GM12878 (cell line): ENCODE measurements around the gene RRAGA. TPM values are rescaled to one million over a fixed set of nuclear protein-coding genes. Genes with fewer than 3 reads are reported as not detected.

Experiments
- ATAC-seq: fragments of 200-7000 bp; cut with Tn5 transposase; 3 replicates; pipeline ENCODE4 v1.9.1; 2020; ENCODE audit warnings: mild to moderate bottlenecking, moderate library complexity
- BruUV-seq: library from RNA; stranded (reverse); fragments of 400-500 nt; replicated peaks from 2 replicates; lab custom pipeline; 2021; lab: Mats Ljungman, UMichigan
- CTCF ChIA-PET: fragments of 300-600 bp; sonication (Branson Sonifier 250); formaldehyde crosslinking; extraction: SDS; loops from one replicate; lab custom pipeline; 2021; ENCODE audit warnings: inconsistent platforms; lab: Yijun Ruan, JAX
- POLR2A ChIA-PET: fragments of 350-600 bp; formaldehyde crosslinking; extraction: SDS; loops from one replicate; lab custom pipeline; 2021; ENCODE audit warnings: inconsistent platforms; lab: Charles Lee
- RAD21 ChIA-PET: fragments of 300-600 bp; sonication (Branson Sonifier 250); formaldehyde crosslinking; loops from one replicate; lab custom pipeline; 2023; ENCODE audit warnings: antibody characterized with exemption; ENCODE audit not compliant: unreplicated experiment; lab: Charles Lee
- SMC1A ChIA-PET: fragments of 300-600 bp; sonication (Branson Sonifier 250); formaldehyde crosslinking; loops from one replicate; lab custom pipeline; 2023; ENCODE audit not compliant: unreplicated experiment, uncharacterized antibody; lab: Charles Lee
- DNase-seq: peaks from one replicate; pipeline ENCODE4 v3.0.0-alpha.2; 2011; ENCODE audit warnings: low read depth, low spot score
- FAIRE-seq: peaks from 3 replicates; lab custom pipeline; 2011; peaks lifted over from hg19 to GRCh38; lab: Jason Lieb, UNC
- H2AFZ ChIP-seq: 2 replicates; pipeline ENCODE4 v1.6.0; 2011; ENCODE audit warnings: low read depth, low read length, control low read depth; ENCODE audit not compliant: control insufficient read depth
- H3K27ac ChIP-seq: 2 replicates; pipeline ENCODE4 v1.5.1; 2011; ENCODE audit warnings: control low read depth; ENCODE audit not compliant: control insufficient read depth, insufficient read depth
- H3K27me3 ChIP-seq, 2 experiments: replicated peaks in 1 of 2; 2 replicates each; pipeline versions ENCODE4 v1.6.0 to v1.6.1; 2011; ENCODE audit warnings: low read length in 1 of 2; ENCODE audit not compliant: control insufficient read depth in 2 of 2, insufficient read depth in 2 of 2
- H3K36me3 ChIP-seq, 2 experiments: 2 replicates each; pipeline ENCODE4 v1.5.1; 2011; ENCODE audit warnings: low read length in 1 of 2; ENCODE audit not compliant: control insufficient read depth in 2 of 2, insufficient read depth in 2 of 2
- H3K4me1 ChIP-seq: 2 replicates; pipeline ENCODE4 v1.6.1; 2011; ENCODE audit warnings: mild to moderate bottlenecking, low read length, moderate library complexity, mixed read lengths; ENCODE audit not compliant: control insufficient read depth, insufficient read depth
- H3K4me2 ChIP-seq: 2 replicates; pipeline ENCODE4 v1.6.0; 2011; ENCODE audit warnings: control low read depth; ENCODE audit not compliant: control insufficient read depth, insufficient read depth
- H3K4me3 ChIP-seq: fragments of 200-600 bp; sonication (generic); 2 replicates; pipeline ENCODE4 v1.5.1; 2016
- H3K79me2 ChIP-seq: 2 replicates; pipeline ENCODE4 v1.6.0; 2011; ENCODE audit warnings: low read length; ENCODE audit not compliant: control insufficient read depth, insufficient read depth
- H3K9ac ChIP-seq: 2 replicates; pipeline ENCODE4 v1.8.0; 2011; ENCODE audit warnings: low read length, control low read depth, mixed read lengths; ENCODE audit not compliant: control insufficient read depth, insufficient read depth
- H3K9me3 ChIP-seq: replicated peaks from 3 replicates; pipeline ENCODE4 v1.5.1; 2011; ENCODE audit warnings: mild to moderate bottlenecking, low read length; ENCODE audit not compliant: control insufficient read depth, insufficient read depth
- H4K20me1 ChIP-seq: 2 replicates; pipeline ENCODE4 v1.6.0; 2011; ENCODE audit not compliant: control insufficient read depth, insufficient read depth
- BRCA1 ChIP-seq: IDR thresholded peaks from 2 replicates; pipeline ENCODE4 v1.6.1; 2011; ENCODE audit warnings: low read depth, low read length, improper control_type of control experiment
- CBX5 ChIP-seq: sonication (generic); IDR thresholded peaks from 2 replicates; pipeline ENCODE4 v1.6.1; 2016; ENCODE audit warnings: low read depth, moderate library complexity, mild to moderate bottlenecking, inconsistent platforms
- EED ChIP-seq: sonication (generic); IDR thresholded peaks from 2 replicates; pipeline ENCODE4 v1.6.1; 2016; ENCODE audit warnings: antibody characterized with exemption, low read depth
- HDAC6 ChIP-seq: fragments of 200-600 bp; sonication (generic); IDR thresholded peaks from one replicate; pipeline ENCODE4 v1.8.0; 2017; ENCODE audit warnings: antibody characterized with exemption; ENCODE audit not compliant: unreplicated experiment
- HDGF ChIP-seq: fragments of 450-650 bp; IDR thresholded peaks from 2 replicates; pipeline ENCODE4 v1.6.1; 2016; ENCODE audit warnings: antibody characterized with exemption
- KAT2A ChIP-seq: conservative IDR thresholded peaks from 2 replicates; pipeline ENCODE4 v1.6.1; 2011; ENCODE audit warnings: low read depth, low read length; ENCODE audit not compliant: control insufficient read depth
- NFXL1 ChIP-seq: fragments of 450-650 bp; IDR thresholded peaks from 2 replicates; pipeline ENCODE4 v1.6.1; 2017; ENCODE audit warnings: antibody characterized with exemption, mild to moderate bottlenecking, borderline replicate concordance
- NR2C1 ChIP-seq: fragments of 450-650 bp; IDR thresholded peaks from 2 replicates; pipeline ENCODE4 v1.6.1; 2017; ENCODE audit warnings: antibody characterized with exemption, mild to moderate bottlenecking, moderate library complexity
- POLR2AphosphoS5 ChIP-seq: IDR thresholded peaks from 2 replicates; pipeline ENCODE4 v1.6.1; 2011; ENCODE audit warnings: mild to moderate bottlenecking, low read length, inconsistent platforms
- RAD51 ChIP-seq: fragments of 450-650 bp; IDR thresholded peaks from 2 replicates; pipeline ENCODE4 v1.6.1; 2016; ENCODE audit warnings: moderate library complexity, mild to moderate bottlenecking, inconsistent platforms
- RELA ChIP-seq: fragments of 450-650 bp; IDR thresholded peaks from 2 replicates; pipeline ENCODE4 v1.8.0; 2014; ENCODE audit warnings: borderline replicate concordance; ENCODE audit not compliant: partially characterized antibody
- REST ChIP-seq: IDR thresholded peaks from 2 replicates; pipeline ENCODE4 v1.6.1; 2012; ENCODE audit warnings: mild to moderate bottlenecking, low read depth, low read length
- SP1 ChIP-seq: IDR thresholded peaks from one replicate; pipeline ENCODE4 v1.6.1; 2011; ENCODE audit warnings: low read depth, low read length
- SUZ12 ChIP-seq: fragments of 200-600 bp; sonication (generic); IDR thresholded peaks from one replicate; pipeline ENCODE4 v1.6.1; 2018; ENCODE audit warnings: antibody characterized with exemption, mild to moderate bottlenecking; ENCODE audit not compliant: unreplicated experiment
- TBL1XR1 ChIP-seq: IDR thresholded peaks from 2 replicates; pipeline ENCODE4 v1.6.1; 2012; ENCODE audit warnings: low read depth, low read length, improper control_type of control experiment
- ZBTB11 ChIP-seq: fragments of 450-650 bp; formaldehyde crosslinking; IDR thresholded peaks from 2 replicates; pipeline ENCODE4 v1.5.0; 2022; ENCODE audit warnings: mild to moderate bottlenecking, missing genetic modification characterization
- ZNF274 ChIP-seq: IDR thresholded peaks from one replicate; pipeline ENCODE4 v1.8.0; 2011; ENCODE audit not compliant: insufficient read length, insufficient read depth
- ZSCAN29 ChIP-seq: fragments of 450-650 bp; IDR thresholded peaks from 2 replicates; pipeline ENCODE4 v1.6.1; 2017; ENCODE audit warnings: mild to moderate bottlenecking, moderate library complexity
- WGBS: methylation state at CpG from one replicate; pipeline ENCODE4 v1.1.6; 2016; ENCODE audit warnings: low lambda C conversion rate; ENCODE audit not compliant: insufficient replicate concordance, insufficient coverage; ENCODE audit errors: missing lambda C conversion rate; 5-methylcytosine and 5-hydroxymethylcytosine counted together
- in situ Hi-C: fragments of 300-500 bp; cut with MboI; formaldehyde crosslinking; loops from 9 replicates; pipeline ENCODE4 v1.14.3; 2018; ENCODE audit warnings: mixed read lengths
- intact Hi-C: fragments of 100-400 bp; cut with micrococcal nuclease; formaldehyde crosslinking; loops from one replicate; pipeline ENCODE4 v1.14.2; 2022; ENCODE audit not compliant: unreplicated experiment
- polyA plus RNA-seq, 11 experiments: library from polyadenylated mRNA; depleted of rRNA in 4 of 11; unstranded in 6 of 11; stranded (reverse) in 5 of 11; fragments of >200 nt; fragmentation: Nextera tagmentation in 4 of 11; fragmentation: Illumina TruSeq in 1 of 11; extraction: Ambion mirVana in 4 of 11; extraction: Trizol in 1 of 11; gene quantifications; 1 replicate in 1 of 11; 2 replicates in 10 of 11; pipeline versions ENCODE4 v1.2.1 to v1.2.3, GENCODE V29; 2011 to 2016; ENCODE audit warnings: inconsistent platforms in 2 of 11, missing spikeins in 2 of 11, low read depth in 1 of 11
- total RNA-seq, 4 experiments: library from RNA; depleted of rRNA in 3 of 4; stranded (reverse); fragments of >200 nt in 3 of 4; fragmentation: Illumina TruSeq in 1 of 4; extraction: Trizol in 1 of 4; gene quantifications; 2 replicates each; pipeline versions ENCODE4 v1.2.1 to v1.2.3, GENCODE V29; 2013 to 2021
- TF ChIP-seq, protein P1 (sequence below): IDR thresholded peaks from 2 replicates; pipeline ENCODE4 v1.6.1; 2011; ENCODE audit warnings: mild to moderate bottlenecking, low read depth, low read length, moderate library complexity; ENCODE audit not compliant: insufficient replicate concordance

The RRAGA gene
- total and polyA plus RNA-seq, 10 of the 15 experiments (the other 5 are each of a cell fraction or from before 2014, with no cell fraction given) = 10.1 to 74.6 (median 37.9) TPM

GRCh38 chr9:19074836-19075235, 25.6 kb downstream of the RRAGA start:
- FAIRE-seq = no peak
- Histone ChIP-seq H3K36me3 (peaks cover 11 to 21% of the 10 kb centered on the region in 2 experiments), H3K27ac (no peak overlapping the region), H4K20me1 (no peaks in the 10 kb centered on the region), H3K9ac (no peak overlapping the region), H2AFZ (no peak overlapping the region), H3K4me3 (no peak overlapping the region), H3K9me3 (no peaks in the 10 kb centered on the region; the same call in 2 of the 3 replicates), H3K4me2 (no peak overlapping the region), H3K4me1 (no peaks in the 10 kb centered on the region), H3K79me2 (no peaks in the 10 kb centered on the region), H3K27me3 (no peaks in the 10 kb centered on the region)
- no peak for ATAC-seq
- intact Hi-C loops (no loop called here), in situ Hi-C loops (no loop called here)
- 95% methylated on average over 1 of the region's 1 CpG for WGBS
- ChIA-PET CTCF (interaction anchor here (0.6 to 1.1 kb wide), 2 partner anchors 11 to 86 kb away, joined by 3 to 4 read pairs; no protein-coding TSS in a partner anchor), POLR2A (no interaction called here), SMC1A (interaction anchor here (0.7 to 2.3 kb wide), 4 partner anchors 12 to 158 kb away, joined by 3 to 9 read pairs (median 4); no protein-coding TSS in a partner anchor), RAD21 (no interaction called here)
- no peak for DNase-seq
- no TSS peak for BruUV-seq
- TF ChIP-seq SUZ12 (no peak), RELA (no peak), REST (no peak), ZBTB11 (CRISPR knock-in tag) (no peak), HDAC6 (no peak), KAT2A (no peak), NFXL1 (no peak), ZNF274 (no peak), EED (no peak), CBX5 (no peak), HDGF (no peak), SP1 (no peak), BRCA1 (no peak), ZSCAN29 (no peak), POLR2AphosphoS5 (no peak), RAD51 (no peak), TBL1XR1 (no peak), NR2C1 (no peak)
- TF ChIP-seq, protein P1, sequence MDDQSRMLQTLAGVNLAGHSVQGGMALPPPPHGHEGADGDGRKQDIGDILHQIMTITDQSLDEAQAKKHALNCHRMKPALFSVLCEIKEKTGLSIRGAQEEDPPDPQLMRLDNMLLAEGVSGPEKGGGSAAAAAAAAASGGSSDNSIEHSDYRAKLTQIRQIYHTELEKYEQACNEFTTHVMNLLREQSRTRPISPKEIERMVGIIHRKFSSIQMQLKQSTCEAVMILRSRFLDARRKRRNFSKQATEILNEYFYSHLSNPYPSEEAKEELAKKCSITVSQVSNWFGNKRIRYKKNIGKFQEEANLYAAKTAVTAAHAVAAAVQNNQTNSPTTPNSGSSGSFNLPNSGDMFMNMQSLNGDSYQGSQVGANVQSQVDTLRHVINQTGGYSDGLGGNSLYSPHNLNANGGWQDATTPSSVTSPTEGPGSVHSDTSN = no peak
